Fibroblast of skin of right quadriceps (primary cell): Measurements from ENCODE around the gene FXYD4.

ENCODE experiments used
- DNase-seq: peaks from one replicate; pipeline ENCODE4 v3.0.0-alpha.2; 2013

The FXYD4 gene

DNA sequence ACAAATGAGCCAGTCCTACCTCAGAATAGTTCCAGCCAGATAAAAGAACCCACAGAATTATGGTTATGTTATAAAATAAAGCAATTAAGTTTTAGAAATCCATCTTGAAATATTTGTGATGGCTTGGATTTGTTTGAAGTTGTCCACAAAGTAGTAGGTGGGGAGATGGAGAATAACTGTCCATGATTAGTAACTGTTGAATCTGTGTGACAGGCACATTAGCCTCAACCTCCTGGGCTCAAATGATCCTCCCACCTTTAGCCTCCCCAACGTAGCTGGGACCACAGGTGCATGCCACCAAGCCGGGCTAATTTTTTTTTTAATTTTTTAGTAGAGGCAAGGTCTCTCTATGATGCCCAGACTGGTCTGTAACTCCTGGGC is 27.5 kb downstream of the FXYD4 start:
- no peak for DNase-seq

- DNase-seq, result peak; percentile 53
Measured at GRCh38 chr10:43399320-43400310, 28.2 kb downstream of the FXYD4 start.

DNA sequence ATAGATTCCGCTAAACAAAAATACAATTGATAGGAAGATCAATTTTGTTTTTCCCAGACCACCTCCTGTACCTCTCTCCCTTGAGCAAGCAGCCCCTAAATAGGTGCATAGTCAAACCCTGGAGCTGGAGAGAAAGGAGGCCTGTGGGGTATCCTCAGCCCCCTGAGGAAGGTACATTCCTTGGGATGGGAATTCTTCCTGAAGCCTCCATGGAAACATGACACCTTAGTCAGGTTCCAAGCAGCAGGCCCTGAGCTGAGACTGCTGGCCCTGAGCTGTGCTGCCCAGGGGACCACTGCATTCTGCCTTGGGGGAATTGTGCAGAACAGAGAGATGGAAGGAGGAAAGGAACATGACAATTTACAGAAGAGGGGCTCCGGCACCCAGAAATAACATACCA is 30.2 kb downstream of the FXYD4 start:
- no peak for DNase-seq

DNA sequence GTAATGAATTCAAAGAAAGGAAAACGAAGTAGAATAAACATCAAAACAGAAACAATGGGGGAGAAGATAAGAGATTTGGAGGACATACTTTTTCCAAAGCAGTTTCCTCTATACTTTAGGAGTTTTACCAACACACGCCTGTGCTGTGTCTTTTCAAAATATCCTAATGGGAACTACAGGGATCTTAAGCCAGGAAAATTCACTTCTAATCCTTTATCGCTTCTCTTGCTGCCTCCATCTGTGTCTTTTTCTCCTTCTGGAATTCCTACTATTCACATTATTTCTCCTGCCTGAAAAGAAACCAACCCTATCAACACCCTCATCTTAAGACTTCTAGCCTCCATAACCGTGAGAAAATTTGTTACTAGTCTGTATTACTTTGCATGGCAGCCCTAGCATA is 30.7 kb downstream of the FXYD4 start:
- DNase-seq, result no peak

GRCh38 chr10:43402880-43403452 is 31.5 kb downstream of the FXYD4 start:
- DNase-seq, result no peak

GRCh38 chr10:43403911-43404703 is 32.7 kb downstream of the FXYD4 start:
- DNase-seq, result no peak

DNA sequence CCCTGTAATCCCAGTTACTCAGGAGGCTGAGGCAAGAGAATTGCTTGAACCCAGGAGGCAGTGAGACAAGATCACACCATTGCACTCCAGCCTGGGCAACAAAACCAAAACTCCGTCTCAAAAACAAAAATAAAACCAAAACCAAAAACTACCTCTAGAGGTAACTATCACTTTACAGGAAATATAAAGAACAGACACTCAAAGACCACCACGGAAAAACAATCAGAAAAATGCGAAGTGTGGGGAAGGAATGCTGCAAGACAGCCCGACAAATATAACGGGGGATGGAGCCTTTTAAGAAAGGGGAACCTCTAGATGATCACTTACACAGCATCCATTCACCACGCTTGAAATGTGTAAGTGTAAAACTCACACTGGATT is 33.3 kb downstream of the FXYD4 start:
- no peak for DNase-seq

DNA sequence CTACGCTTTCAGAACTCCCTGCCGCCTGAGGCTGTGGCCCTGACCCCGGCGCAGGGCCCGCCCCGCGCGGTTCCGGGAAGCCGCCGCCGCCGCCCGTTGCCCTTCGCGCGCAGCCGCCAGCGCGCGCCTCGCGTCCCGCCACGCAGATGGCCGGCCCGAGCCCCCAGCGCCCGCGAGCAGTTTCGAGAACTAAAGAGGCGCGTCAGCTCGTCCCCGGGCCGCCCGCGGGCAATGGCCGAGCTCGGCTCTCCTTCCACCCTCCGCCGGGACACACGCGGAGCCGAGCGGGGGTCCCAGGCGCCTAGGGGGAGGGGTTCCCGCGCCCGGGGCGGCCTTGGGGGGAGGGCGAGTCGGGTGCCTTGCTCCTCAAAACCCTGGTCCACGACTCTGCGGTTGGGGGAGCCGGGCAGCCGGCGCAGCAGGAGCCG is 35.7 kb downstream of the FXYD4 start:
- peak; percentile 35 for DNase-seq

DNA sequence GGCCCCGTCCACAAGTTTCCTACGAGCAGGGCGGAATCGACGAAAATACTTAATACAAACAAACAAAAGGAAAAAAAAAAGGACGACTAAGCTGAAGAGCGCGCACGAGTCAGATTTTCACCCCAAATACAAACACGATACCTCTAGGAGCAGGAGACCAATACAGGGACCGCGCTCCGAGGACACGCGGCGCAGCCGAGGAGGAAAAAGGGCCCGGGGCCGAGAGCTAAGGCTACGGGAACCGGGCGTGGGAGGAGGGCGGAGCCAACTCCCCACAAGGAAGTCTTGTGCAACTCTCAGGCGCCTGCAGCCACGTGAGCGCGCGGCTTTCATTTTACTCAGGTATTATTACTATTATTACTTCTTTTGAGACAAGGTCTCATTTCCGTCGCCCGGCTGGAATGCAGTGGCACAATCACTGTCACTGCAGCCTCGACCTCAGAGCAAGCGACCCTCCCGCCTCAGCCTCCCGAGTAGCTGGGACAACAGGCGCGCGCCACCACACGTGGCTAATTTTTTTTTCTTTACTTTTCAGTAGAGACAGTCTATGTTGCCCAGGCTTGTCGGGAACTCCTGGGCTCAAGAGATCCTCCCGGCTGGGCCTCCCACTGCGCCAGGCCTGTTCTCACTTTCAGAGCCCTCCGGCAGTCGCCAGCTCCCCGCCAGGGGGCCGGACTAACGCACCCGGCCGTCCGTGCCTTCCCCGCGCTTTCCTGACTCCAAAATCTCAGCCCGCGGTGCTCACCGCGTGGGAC is 36.3 kb downstream of the FXYD4 start:
- DNase-seq, result peak; percentile 89

DNA sequence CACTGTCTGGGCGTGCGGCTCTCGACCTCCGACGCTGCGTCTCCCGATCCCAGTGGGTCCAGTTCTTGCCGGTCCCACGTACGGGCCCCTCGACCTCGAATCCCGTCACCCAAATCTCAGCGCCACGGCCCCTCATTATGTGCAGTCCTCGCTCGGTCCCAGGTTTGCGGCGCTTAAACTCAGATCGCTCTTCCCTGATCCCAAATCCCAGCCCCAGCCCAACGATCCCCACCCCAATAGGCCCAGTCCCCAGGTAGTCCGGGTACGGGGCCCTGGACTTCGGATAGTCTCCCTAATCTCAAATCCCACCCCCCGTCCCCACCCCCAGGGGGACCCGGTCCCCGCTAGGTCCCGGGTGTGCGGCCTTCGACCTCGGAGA is 36.9 kb downstream of the FXYD4 start:
- DNase-seq, result no peak

DNA sequence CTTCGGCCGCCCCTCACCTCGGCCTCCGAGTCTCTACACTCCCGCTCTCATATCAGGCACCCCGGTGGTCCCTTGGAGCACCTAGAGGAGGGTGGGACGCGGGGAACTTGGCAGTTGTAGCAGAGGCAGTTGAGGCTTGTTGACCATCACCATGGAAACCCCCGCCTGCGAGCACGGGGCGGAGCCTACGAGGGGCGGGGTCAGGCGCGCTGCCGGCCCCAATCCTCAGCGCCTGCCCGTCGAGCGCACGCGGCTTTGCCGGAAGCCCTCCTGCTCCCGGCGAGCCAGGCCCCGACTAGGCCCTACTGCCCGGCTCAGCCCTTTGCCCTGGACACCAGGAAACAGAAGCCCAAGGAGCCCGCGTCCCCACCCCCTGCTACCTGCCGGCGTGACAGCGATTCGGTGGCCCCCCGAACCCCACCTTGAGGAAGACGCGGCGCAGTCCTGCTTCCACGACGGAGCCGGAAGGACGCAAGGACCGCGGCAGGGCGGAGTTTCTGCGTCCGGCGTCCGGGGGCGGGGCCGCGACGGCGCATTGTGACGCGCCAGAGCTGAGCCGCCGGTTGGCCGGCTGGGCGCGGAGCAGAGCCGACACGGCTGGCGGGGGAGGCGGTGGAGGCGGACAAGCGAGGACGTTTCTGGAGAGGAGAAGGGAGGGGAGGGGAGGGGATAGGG is 37.4 kb downstream of the FXYD4 start, which contains the start of gene HNRNPF:
Gene HNRNPF (minus strand): TSS at position 477 of the 675 bp plus-strand sequence. CDS start 21,302 bp downstream, outside the sequence.
- DNase-seq, result peak; percentile 97

- DNase-seq, result peak; percentile 32
Measured at GRCh38 chr10:43409385-43410109, 38.1 kb downstream of the FXYD4 start.

DNA sequence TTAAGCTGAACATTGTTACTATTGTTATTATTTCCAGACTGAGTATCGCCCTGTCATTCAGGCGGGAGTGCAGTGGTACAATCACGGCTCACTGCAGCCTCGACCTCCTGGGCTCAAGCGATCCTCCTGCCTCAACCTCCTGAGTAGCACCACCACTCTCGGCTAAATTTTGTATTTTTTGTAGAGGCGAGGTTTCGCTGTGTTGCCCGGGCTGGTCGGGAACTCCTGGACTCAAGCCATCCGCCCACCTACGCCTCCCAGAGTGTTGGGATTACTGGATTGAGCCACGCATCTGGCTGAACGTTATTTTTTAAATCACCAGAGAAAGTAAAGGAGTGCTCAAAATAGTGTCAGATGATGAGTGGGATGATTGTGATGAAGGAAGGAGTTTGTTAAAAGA is 38.9 kb downstream of the FXYD4 start:
- no peak for DNase-seq

DNA sequence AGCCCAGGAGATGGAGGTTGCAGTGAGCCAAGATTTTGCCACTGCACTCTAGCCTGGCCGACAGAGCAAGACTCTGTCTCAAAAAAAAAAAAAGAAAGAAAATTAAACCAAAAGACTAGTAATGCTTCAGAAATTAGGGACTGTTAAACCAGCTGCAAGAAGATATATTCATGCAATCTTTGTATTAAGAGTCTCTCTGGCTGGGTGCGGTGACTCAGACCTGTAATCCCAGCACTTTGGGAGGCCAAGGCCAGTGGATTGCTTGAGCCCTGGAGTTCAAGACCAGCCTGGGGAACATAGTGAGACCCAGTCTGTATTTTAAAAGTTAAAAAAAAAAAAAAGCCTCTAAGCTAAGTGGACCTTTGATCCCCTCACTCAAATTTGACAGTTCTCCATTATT is 40.1 kb downstream of the FXYD4 start:
- DNase-seq, result no peak

DNA sequence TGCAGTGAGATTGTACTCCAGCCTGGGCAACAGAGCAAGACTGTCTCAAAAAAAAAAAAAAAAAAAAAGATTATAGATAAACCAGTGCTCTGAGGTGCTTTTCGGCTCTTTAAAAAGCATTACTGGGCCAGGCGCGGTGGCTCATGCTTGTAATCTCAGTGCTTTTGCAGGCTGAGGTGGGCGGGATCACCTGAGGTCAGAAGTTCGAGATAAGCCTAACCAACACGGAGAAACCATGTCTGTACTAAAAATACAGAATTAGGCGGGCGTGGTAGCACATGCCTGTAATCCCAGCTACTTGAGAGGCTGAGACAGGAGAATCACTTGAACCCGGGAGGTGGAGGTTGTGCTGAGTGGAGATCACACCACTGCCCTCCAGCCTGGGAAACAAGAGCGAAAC is 44.1 kb downstream of the FXYD4 start:
- DNase-seq, result no peak

DNA sequence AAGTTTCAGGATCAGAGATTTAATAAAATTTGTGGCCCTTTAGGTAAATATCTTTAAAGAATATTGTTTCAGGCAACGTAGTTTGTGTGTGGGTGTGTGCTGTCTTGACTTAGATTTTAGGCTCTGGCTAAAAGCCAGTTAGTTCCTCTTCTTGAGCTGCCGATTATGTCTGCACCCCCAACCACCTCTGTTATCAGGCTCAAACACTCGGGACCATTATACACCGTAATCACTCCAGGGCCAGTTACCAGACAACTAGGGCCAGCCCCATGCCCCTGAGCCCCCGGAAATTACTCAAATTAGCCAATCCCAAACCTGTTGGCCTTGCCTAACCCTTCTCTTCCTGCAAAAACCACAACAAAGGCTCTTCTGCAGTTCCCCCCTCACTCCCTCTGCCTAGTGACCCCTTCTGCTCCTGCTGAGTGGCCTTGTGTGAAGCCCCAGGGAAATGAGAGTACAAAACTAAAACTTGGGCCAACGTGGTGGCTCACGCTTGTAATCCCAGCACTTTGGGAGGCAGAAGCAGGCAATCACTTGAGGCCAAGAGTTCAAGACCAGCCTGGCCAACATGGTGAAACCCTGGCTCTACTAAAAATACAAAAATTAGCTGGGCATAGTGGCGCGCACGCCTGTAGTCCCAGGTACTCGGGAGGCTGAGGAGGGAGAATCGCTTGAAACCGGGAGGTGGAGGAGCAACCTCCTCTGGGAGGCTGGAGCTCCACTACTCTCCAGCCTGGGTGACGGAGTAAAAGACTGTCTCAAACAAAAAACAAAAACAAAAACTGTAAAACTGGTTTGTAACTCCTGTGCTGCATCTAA is 46.7 kb downstream of the FXYD4 start:
- DNase-seq, result no peak

GRCh38 chr10:43419997-43420368 is 48.5 kb downstream of the FXYD4 start:
- DNase-seq, result no peak

DNA sequence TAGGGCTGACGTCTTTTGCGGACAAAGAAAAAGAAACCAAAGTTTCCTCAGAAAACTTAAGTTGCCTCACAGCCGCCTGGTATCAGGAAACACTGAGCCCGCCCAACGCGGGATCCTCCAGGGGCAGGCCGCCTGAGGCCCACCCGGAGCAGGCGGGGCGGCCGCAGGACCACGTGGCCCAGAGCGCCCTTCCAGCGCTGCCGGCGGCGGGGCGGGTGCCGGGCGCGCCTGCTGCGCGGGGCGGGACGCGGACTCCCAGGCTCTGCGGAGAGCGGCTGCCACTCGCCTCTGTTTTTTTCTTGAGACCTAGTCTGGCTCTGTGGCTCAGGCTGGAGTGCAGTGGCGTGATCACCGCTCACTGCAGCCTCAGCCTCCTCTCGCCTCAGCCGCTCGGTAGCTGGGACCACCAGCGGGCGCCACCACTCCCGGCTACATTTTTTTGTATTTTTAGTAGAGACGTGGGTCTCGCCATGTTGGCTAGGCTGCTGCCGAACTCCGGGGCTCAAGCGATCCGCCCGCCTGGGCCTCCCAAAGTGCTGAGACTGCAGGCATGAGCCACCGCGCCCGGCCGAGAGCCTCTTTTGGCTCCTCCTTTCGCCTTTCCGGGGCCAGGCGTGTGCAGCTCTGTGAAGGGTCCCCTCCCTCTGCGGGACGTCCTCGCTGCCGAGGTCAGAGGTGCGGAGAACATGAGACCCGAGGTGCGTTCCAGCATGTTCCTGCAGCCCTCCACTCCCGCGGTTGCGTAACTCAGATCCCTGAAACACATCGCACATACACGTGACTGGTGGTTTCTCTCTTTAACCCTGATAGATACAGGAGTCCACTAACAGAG is 49.1 kb downstream of the FXYD4 start:
- DNase-seq, result peak; percentile 89

- no peak for DNase-seq
Measured at GRCh38 chr10:43421201-43421507, 49.7 kb downstream of the FXYD4 start.

DNA sequence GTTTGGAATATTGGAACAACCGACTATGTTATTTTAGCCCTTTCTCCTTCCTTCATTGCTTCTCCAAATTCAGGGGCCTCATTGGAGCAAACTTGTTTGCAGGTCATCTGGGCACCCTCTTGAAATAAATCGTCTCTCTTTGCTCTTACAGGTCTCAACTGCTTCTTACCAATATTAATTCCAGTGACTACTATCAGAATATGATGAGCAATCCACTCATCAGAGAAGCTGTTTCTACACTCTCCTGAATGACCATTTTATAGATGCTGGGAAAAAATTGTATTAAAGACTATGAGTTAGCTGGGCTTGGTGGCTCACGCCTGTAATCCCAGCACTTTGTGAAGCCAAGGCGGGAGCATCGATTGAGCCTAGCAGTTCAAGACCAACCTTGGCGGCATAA is 50.1 kb downstream of the FXYD4 start:
- DNase-seq, result no peak
